Measurements from ENCODE around the gene SAMMSON.

SAMMSON gene

GRCh38 chr3:69999140-70000027, at the start of gene SAMMSON:
Gene SAMMSON, plus strand, starts transcription at chr3:69999733.
- in situ Hi-C loops (cut with HindIII; ENCODE audit: low sequenced_read_pairs): no loop called here

DNA sequence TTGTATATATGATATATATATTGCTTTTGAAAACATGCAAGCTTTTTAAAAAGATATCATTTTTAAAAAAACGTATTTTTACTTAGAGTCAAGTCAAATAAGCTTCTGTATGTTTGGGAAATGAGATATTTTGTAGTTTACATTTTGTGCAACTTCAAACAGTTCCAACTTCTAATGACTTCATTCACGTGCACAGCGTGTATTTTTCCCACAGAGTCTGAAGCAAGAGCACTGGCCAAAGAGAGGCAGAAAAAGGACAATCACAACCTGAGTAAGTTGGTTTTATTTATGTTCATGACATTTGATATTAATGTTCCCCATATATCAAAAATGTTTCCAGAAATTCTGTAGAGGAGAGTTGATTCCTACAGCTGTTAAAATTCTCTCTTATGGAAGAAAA, 47.9 kb upstream of the SAMMSON start:
- in situ Hi-C loops (cut with HindIII; ENCODE audit: low sequenced_read_pairs): no loop called here

- in situ Hi-C loops (cut with HindIII; ENCODE audit: low sequenced_read_pairs): no loop called here
These were observed 40.0 kb upstream of the SAMMSON start for GRCh38 chr3:69959581-69959980.

GRCh38 chr3:69961706-69962439, 37.7 kb upstream of the SAMMSON start:
- in situ Hi-C loops (cut with HindIII; ENCODE audit: low sequenced_read_pairs): no loop called here

DNA sequence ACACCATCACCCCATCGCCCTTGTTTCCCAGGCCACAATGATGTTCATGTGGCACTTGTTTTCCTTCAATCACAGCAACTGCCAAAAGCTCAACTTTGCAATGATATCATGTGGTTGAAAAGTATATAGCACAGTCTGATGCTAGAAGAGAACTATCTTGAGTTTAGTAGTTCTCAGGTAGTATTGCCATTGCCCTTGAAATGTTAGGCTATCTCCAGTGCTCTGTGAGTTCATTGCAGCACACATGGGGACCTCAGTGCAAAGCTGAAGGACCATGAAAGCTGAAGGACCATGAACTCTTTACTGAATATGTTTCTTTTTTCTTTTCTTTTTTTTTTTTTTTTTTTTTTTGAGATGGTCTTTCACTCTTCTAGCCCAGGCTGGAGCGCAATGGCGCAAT, 35.9 kb upstream of the SAMMSON start:
- in situ Hi-C loops (cut with HindIII; ENCODE audit: low sequenced_read_pairs): no loop called here

DNA sequence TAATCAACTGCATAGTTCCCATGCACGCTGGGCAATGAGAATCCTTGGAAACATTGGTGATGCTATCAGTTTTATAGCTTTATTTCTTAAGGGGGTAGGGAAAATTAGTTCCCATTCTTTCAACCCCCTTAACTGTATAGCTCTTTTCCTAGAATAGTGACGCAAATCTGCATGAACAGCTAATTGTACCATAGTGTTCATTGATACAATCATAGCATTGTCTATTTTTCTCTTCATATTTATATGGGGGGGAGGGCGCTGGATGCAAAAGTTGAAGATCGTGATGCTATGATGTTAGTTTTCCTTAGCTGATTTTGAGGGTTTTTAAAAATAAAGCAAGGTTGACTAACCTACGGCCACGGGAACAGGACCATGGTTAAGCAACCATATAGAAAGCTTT, 32.4 kb upstream of the SAMMSON start:
- in situ Hi-C loops (cut with HindIII; ENCODE audit: low sequenced_read_pairs): no loop called here

DNA sequence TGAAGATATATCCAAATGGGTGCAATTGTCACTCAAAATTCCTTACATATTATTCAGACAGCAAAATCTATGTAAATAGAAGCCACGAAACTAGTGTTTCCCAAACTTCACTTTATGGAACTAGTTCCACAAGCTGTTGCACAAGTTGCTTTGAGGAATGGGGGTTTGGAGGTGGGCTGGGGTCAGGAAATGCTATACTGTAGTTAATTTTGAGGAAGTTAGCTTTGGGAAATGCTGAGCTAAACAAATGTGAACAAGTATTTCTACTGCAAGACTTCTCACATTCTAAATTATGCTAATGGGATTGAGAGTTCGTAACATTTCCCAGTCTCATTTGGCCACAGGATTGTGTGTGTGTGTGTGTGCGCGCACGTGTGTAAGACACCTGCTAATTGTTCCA, 28.7 kb upstream of the SAMMSON start:
- in situ Hi-C loops (cut with HindIII; ENCODE audit: low sequenced_read_pairs): no loop called here

GRCh38 chr3:69972672-69973071, 26.9 kb upstream of the SAMMSON start:
- in situ Hi-C loops (cut with HindIII; ENCODE audit: low sequenced_read_pairs): no loop called here

DNA sequence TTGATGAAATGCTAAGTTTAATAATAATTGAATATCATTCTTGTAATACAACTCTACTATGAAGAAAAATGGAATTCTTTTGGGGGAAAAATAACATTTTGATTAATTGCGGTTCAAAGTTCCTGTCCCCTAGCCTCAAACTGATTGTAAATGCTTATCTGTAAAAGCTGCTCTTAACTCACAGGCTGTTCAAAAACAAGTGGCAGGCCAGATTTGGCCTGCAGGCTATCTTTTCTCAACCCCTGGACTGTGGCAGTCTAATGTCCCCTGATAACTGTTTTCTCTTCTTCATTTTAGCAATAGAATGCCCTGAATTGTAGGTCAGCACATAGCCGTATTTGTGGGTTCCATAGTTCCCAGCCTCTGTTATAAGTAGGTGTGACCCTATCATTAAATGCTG, 23.5 kb upstream of the SAMMSON start:
- in situ Hi-C loops (cut with HindIII; ENCODE audit: low sequenced_read_pairs): no loop called here

GRCh38 chr3:69983546-69984265, 15.8 kb upstream of the SAMMSON start:
- in situ Hi-C loops (cut with HindIII; ENCODE audit: low sequenced_read_pairs): no loop called here

GRCh38 chr3:69985266-69985665, 14.3 kb upstream of the SAMMSON start:
- in situ Hi-C loops (cut with HindIII; ENCODE audit: low sequenced_read_pairs): no loop called here

- in situ Hi-C loops (cut with HindIII; ENCODE audit: low sequenced_read_pairs): no loop called here
These were observed 13.1 kb upstream of the SAMMSON start for GRCh38 chr3:69986419-69986818.

GRCh38 chr3:69987833-69988232, 11.7 kb upstream of the SAMMSON start:
- in situ Hi-C loops (cut with HindIII; ENCODE audit: low sequenced_read_pairs): no loop called here

- in situ Hi-C loops (cut with HindIII; ENCODE audit: low sequenced_read_pairs): no loop called here
These were observed 5.8 kb upstream of the SAMMSON start for GRCh38 chr3:69993757-69994156.

- in situ Hi-C loops (cut with HindIII; ENCODE audit: low sequenced_read_pairs): no loop called here
These were observed 4.6 kb upstream of the SAMMSON start for GRCh38 chr3:69994919-69995318.

DNA sequence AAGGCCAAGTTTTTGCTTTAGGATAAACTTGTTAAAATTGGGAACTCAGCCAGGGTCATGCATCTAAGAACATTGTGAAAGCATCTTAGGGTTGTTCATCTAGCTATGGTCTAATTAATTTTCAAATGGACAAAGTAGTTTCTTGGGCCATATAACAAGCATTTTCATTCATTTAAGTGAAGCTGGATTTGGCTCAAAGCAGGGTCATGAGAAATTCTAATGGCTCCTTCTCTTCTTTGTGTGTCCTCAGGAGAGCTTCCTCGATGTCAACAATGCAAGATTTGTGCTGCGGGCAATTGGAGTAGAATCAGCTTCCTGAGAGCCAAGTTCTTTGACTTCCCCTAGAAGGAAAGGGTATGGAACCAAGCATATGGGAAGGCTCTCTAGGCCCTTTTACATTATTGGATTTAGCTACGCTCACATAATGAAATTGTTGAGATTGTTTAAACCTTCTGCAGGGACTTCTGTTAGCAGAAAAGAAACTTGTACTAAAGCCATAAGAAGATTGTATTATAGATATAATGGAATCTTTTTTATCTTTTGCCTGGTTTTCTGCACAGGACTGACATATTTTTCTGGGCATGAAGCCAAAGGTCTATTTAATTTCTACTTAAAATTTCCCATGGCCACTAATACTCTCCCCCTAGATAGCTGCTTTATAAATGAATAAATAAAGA, 1.8 kb upstream of the SAMMSON start:
- in situ Hi-C loops (cut with HindIII; ENCODE audit: low sequenced_read_pairs): no loop called here

GRCh38 chr3:69998759-69999139, 784 bp upstream of the SAMMSON start:
- in situ Hi-C loops (cut with HindIII; ENCODE audit: low sequenced_read_pairs): no loop called here

DNA sequence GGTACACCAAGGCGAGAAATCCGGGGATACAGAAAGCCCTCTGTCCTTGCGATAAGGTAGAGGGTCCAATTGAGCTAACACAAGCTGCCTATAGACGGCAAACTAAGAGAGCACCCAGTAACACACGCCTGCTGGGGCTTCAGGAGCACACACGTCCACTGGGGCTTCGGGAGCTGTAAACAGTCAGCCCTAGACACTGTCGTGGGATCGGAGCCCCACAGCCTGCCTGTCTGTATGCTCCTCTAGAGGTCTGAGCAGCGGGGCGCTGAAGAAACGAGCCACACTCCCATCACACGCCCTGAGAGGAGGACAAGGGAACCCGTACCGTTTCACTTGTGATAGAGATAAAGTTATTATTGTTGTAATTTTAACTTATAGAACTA, 486 bp downstream of the SAMMSON start:
- in situ Hi-C loops (cut with HindIII; ENCODE audit: low sequenced_read_pairs): no loop called here

GRCh38 chr3:70000563-70001081, 1.1 kb downstream of the SAMMSON start:
- in situ Hi-C loops (cut with HindIII; ENCODE audit: low sequenced_read_pairs): no loop called here

- in situ Hi-C loops (cut with HindIII; ENCODE audit: low sequenced_read_pairs): no loop called here
These were observed 3.6 kb downstream of the SAMMSON start for GRCh38 chr3:70003119-70003518.

GRCh38 chr3:70006089-70006488, 6.6 kb downstream of the SAMMSON start:
- in situ Hi-C loops (cut with HindIII; ENCODE audit: low sequenced_read_pairs): no loop called here
